T-cell (primary cell): Measurements from ENCODE around the gene PCA3. TPM values are rescaled to one million over a fixed set of nuclear protein-coding genes. Genes with fewer than 3 reads are reported as not detected.

Source experiments
- total RNA-seq, 35 experiments: library from RNA in 6 of 35; stranded (reverse) in 6 of 35; fragments of 120-200 nt in 1 of 35; gene quantifications; one replicate each; pipeline versions ENCODE4 v1.2.1 to v1.2.4 and lab custom pipeline; 2013 to 2026

The PCA3 gene
- total RNA-seq, 5 donors from 2014 or later (not counting 1 experiment from before 2014, with no cell fraction given): not detected

Other genes starting within 250 kb of the PCA3 start
- under 1 TPM; 0.20 to 0.76 (median 0.45) TPM for gene PRUNE2, start 141.7 kb downstream of the PCA3 start, total RNA-seq